Colonic mucosa (tissue), 4 donors: ENCODE results near the gene KLF15. TPM values are rescaled to one million over a fixed set of nuclear protein-coding genes. Genes with fewer than 3 reads are reported as not detected.

Source experiments
- DNase-seq: peaks from one replicate; pipeline ENCODE4 v3.0.0-alpha.2; 2020
- H3K27ac ChIP-seq: fragments of 200-600 bp; one replicate; pipeline ENCODE4 v1.8.0; 2021
- H3K27me3 ChIP-seq: fragments of 200-600 bp; one replicate; pipeline ENCODE4 v1.8.0; 2021
- H3K36me3 ChIP-seq: fragments of 200-600 bp; one replicate; pipeline ENCODE4 v1.8.0; 2021
- H3K4me1 ChIP-seq: fragments of 200-600 bp; one replicate; pipeline ENCODE4 v1.8.0; 2021; ENCODE audit warnings: mild to moderate bottlenecking
- H3K4me3 ChIP-seq: fragments of 200-600 bp; one replicate; pipeline ENCODE4 v1.8.0; 2021
- H3K9ac ChIP-seq, 2 donors: one replicate each; pipeline ENCODE4 v1.7.0; 2013; ENCODE audit warnings: control low read depth in 2 of 2, low read depth in 2 of 2, low read length in 2 of 2
- H3K9me3 ChIP-seq: fragments of 200-600 bp; one replicate; pipeline ENCODE4 v1.8.0; 2021
- intact Hi-C: fragments of 100-400 bp; cut with DNase I; formaldehyde crosslinking; loops from one replicate; pipeline ENCODE4 v1.14.1; 2022
- total RNA-seq, 2 donors: library from RNA; stranded (reverse); fragmentation: NEBNext Ultra II Directional in 1 of 2; extraction: Animal tissue kit (Norgen Biotek cat#: 25700) in 1 of 2; gene quantifications; one replicate each; pipeline ENCODE4 v1.2.1, GENCODE V29; 2021
- TF ChIP-seq, protein P1 (sequence below): fragments of 200-600 bp; IDR thresholded peaks from one replicate; pipeline ENCODE4 v1.8.0; 2022; ENCODE audit warnings: antibody characterized with exemption, mild to moderate bottlenecking
- donor health status: healthy.
- donor health status: DM: no; HTN: no; CAD: no.
- donor health status: DM: no; HTN: no; CAD: no.

Gene KLF15
- total RNA-seq, 2 donors from 2014 or later = 0.66 to 1.9 TPM

DNA sequence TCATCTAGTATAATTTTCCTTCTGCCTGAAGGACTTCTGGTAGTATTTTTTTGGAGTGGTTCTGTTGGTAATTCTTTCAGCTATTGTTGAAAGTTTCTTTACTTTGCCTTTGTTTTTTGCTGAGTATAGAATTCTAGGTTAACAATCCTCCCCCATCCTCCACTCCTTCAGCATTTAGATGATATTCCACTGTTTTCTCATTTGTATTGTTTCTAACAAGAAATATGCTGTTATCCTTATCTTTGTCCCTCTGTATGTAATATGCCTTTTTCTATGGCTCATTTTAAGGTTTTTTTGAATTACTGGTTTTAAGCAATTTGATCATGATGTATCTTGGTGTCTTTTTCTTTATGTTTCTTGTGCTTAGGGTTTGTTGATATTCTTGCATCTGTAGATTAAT, 53.9 kb downstream of the KLF15 start:
- H3K4me3 ChIP-seq = no peak overlapping the region
- intact Hi-C loops = no loop called here
- H3K27me3 ChIP-seq = no peaks in the 10 kb centered on the region
- no peak overlapping the region for H3K27ac ChIP-seq
- TF ChIP-seq, protein P1, sequence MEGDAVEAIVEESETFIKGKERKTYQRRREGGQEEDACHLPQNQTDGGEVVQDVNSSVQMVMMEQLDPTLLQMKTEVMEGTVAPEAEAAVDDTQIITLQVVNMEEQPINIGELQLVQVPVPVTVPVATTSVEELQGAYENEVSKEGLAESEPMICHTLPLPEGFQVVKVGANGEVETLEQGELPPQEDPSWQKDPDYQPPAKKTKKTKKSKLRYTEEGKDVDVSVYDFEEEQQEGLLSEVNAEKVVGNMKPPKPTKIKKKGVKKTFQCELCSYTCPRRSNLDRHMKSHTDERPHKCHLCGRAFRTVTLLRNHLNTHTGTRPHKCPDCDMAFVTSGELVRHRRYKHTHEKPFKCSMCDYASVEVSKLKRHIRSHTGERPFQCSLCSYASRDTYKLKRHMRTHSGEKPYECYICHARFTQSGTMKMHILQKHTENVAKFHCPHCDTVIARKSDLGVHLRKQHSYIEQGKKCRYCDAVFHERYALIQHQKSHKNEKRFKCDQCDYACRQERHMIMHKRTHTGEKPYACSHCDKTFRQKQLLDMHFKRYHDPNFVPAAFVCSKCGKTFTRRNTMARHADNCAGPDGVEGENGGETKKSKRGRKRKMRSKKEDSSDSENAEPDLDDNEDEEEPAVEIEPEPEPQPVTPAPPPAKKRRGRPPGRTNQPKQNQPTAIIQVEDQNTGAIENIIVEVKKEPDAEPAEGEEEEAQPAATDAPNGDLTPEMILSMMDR = no peak
- no peak for DNase-seq
- no peaks in the 10 kb centered on the region for H3K9me3 ChIP-seq
- H3K9ac ChIP-seq = no peak overlapping the region
- H3K4me1 ChIP-seq = no peaks in the 10 kb centered on the region
- H3K36me3 ChIP-seq = no peaks in the 10 kb centered on the region

DNA sequence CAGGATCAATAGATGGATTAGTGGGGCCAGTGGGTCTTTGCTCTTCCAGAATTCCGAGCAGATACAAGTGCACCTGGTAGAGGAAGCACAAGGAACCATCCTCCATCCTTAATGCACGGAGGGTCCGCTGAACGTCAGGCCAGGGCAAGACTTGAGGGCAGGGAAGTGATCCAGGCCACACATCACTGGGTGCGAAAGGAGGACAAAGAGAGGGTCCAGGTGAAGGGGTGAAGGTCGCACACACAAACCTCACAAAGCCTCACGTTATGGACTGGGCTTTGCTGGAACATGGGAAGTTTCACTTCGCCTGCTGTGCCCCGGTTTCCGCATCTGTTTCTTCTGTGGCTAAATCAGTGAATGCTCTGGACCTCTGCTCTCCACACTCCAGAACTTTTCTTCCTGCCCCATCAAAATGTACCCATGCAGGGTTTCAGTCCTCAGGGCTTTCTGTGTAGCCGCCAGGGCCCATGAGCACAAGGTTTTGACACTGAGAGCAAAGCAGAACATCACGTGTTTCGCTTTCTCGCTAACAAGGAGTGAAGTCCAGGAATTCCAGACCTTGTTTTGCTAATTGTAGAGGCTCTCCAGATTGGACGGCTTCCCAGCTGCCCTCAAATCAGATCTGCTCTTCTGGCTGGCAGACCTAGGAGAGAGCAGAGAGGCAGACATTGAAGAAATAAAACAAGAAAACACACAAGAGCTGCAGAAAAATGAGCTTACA, 56.3 kb downstream of the KLF15 start:
- TF ChIP-seq, protein P1 = no peak
- intact Hi-C loops = no loop called here
- DNase-seq = no peak

DNA sequence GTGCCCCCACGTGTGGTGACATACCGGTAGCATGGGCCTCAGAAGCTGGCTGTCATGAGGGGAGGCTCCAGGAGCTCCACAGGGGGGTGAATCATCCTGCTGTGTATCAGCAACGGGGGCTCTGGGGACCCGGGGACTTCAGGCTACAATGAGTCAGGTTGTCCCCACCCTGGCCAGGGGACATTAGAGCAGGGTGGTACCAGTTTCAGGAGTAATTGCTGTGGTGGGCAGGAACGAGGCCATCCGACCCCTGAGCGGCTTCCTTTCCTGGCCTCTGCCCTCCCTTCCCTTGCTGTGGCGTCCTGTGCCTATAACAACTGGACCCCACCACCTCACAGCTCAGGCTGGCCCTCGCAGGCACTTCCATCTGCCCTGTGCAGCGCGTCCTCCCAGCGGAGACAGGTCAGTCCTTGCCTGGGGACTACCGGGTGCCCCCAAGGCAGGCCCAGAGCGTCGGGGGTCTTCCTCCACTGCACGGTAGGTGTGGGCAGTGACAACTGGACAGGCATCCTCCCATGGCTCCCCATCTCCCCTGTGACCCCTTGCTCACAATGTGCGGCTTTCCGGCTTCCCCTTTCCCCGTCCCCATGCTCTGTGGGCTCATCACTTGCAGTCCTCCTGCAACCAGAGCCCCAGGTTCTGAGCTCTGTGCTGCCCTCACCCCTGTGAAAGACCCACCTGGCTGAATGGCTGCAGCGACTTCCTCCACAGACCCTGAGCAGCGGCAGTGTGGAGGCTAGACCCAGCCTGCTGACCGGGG, 57.0 kb downstream of the KLF15 start:
- Histone ChIP-seq H3K9ac (no peak overlapping the region), H3K4me3 (no peak overlapping the region), H3K4me1 (no peaks in the 10 kb centered on the region), H3K36me3 (no peaks in the 10 kb centered on the region), H3K27me3 (no peaks in the 10 kb centered on the region), H3K27ac (no peak overlapping the region), H3K9me3 (no peaks in the 10 kb centered on the region)
- DNase-seq = no peak
- TF ChIP-seq, protein P1 = no peak
- intact Hi-C loops = no loop called here

More for the DNA sequence above, 56.3 kb downstream of the KLF15 start:
- Histone ChIP-seq H3K27me3 (no peaks in the 10 kb centered on the region), H3K9me3 (no peaks in the 10 kb centered on the region), H3K27ac (no peak overlapping the region), H3K9ac (no peak overlapping the region), H3K4me3 (no peak overlapping the region), H3K4me1 (no peaks in the 10 kb centered on the region), H3K36me3 (no peaks in the 10 kb centered on the region)

DNA sequence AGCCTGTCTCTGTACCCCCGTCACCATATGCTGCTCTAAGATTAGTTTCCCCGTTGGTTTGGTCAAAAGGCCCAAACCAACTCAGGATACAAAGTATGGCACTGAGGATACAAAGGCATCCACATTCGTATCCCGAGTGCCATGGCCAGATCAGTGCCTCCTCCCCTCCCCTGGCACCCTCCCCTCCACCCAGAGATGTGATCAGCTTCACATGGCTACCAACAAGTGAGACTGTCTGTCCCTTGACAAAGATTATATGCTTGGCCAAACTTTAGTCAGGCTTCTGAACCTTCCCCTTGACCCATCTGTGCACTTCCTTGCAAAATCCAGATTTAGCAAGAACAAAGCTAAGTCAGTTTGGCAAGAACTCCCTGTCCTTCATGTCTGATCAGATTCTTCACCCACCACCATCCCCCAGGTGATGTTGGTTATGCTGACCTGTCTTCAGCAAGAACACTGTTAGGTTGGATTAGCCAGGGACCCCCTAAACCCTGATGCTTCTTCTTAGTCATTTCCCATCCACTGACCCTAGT, 61.7 kb downstream of the KLF15 start:
- no peak for DNase-seq
- intact Hi-C loops = no loop called here
- TF ChIP-seq, protein P1 = no peak

DNA sequence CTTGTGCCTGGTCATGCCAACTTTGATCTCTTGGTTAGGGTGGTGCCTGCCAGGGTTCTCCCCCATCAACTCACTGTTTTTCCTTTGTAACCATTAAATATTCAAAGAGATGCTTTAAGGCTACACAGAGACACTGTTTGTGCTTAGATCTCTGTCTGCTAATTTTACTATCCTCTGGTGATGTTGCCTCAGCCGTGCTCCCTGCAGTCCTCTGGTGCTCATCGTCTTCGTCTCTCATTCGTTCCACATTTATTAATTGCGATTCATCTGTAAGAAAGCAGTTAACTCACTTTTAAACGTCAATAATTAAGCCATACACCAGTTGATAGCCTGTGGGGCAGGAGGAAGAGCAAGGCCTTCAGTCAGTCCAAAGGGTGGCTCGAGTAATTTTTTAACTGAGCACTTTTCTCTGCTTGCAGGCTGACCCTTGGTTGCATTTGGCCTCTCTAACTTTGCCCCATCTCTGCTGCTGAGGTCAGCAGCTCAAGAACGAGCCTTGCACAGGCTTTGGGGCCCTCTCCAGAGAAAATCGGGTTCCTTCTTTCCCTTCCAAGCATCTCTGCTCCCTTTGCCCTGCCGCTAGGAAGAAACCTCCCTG, 62.9 kb downstream of the KLF15 start:
- no peaks in the 10 kb centered on the region for H3K27me3 ChIP-seq
- no peak for DNase-seq
- no peak overlapping the region for H3K9ac ChIP-seq
- H3K36me3 ChIP-seq = no peaks in the 10 kb centered on the region
- no peaks in the 10 kb centered on the region for H3K4me1 ChIP-seq
- H3K27ac ChIP-seq = no peak overlapping the region
- intact Hi-C loops = no loop called here
- TF ChIP-seq, protein P1 = no peak
- no peak overlapping the region for H3K4me3 ChIP-seq
- no peaks in the 10 kb centered on the region for H3K9me3 ChIP-seq

More for the DNA sequence above, 61.7 kb downstream of the KLF15 start:
- H3K9ac ChIP-seq = no peak overlapping the region
- H3K9me3 ChIP-seq = no peaks in the 10 kb centered on the region
- no peaks in the 10 kb centered on the region for H3K4me1 ChIP-seq
- no peaks in the 10 kb centered on the region for H3K27me3 ChIP-seq
- no peaks in the 10 kb centered on the region for H3K36me3 ChIP-seq
- H3K4me3 ChIP-seq = no peak overlapping the region
- H3K27ac ChIP-seq = no peak overlapping the region
